Measurements from ENCODE around the gene SGCD.
"Not testable (repeated sequence)": the region's sequence is repeated elsewhere in the genome, so short reads cannot be mapped to it uniquely, and the experiment has no call there.

SGCD gene

DNA sequence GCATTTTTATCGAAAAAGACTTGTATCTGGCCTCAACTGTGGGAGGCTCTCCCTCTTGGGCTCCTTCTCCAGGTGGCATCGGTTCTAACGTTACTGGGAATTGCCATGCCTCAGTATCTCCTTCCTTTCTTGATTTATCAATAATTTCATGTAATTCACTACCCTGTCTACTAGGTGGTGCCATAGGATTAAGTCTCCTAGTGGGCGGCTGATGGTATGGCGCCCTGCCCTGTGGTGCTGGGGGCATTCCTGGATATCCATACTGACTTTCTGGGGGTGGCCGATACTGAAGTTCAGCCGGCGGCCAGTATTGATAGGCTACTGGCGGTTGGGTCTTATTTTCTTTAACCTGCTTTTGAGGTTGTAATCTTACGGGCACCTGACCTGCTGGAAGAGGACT lies 337.9 kb downstream of the SGCD start:
- not testable (repeated sequence) for DNase-seq

DNA sequence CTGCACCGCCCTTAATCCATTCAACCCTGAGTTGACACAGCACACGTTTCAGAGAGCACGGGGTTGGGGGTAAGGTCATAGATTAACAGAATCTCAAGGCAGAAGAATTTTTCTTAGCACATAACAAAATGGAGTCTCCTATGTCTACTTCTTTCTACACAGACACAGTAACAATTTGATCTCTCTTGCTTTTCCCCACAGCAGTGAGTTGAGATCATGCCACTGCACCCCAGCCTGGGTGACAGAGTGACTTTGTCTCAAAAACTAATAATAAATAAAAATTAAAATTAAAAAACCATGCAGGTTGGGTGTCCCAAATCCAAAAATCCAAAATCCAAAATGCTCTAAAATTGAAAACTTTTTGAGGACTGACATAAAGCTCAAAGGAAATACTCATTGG lies 339.7 kb downstream of the SGCD start:
- not testable (repeated sequence) for DNase-seq

DNA sequence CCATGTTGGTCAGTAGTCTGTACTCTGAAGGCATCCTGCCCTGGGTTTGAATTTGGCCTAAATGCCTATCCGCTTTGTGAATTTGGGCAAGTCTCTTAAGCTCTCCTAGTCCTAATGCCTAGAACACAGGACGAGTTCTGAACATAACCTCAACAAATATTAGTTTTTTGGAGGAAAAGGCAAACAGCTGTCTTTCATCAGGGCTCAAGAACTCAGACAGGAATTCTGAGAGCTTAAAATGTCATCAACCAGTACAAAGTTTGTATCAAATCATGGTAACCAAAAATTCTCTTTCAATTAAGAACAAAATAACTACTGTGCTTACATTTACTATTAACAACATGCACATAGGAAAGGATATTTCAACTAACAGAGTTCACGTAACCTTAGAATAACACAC lies 340.7 kb downstream of the SGCD start:
- DNase-seq = no peak

DNA sequence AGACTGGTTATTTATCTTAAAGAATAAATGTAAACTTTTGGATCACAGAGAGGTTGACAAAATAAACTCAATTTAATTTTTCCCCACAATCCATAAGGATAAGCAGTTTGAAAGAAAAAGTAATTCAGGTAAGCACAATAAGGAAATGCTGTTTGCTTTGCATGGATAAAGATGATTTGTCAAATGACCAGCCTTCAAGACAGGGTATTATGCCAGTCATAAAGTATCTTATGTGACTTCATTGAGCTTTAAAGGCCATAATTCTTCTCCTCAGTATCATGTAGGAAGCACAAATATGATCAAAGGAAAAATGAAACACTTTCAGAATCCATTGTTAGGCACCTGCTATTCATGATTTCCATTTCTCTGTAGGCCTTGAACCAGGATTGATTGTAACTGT lies 342.5 kb downstream of the SGCD start:
- no peak for DNase-seq

DNA sequence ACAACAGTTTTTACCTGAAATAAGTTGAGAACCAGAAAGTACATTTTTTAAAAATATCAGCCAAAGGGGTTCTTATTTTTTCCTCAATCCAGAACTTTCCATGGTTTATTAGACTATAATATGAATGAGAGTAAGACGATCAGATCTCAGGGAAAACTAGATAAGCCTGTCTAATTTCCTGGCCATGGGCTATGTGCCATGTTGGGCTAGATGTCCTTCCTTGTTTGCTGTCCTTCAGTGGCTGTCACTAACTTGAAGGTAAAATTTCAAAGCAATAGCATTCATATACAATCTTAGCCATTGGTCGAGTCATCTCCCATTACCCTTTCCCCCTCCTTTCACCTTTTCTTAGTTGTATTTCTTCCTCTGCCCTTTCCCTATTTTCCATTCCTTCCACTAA lies 343.7 kb downstream of the SGCD start:
- no peak for DNase-seq

DNA sequence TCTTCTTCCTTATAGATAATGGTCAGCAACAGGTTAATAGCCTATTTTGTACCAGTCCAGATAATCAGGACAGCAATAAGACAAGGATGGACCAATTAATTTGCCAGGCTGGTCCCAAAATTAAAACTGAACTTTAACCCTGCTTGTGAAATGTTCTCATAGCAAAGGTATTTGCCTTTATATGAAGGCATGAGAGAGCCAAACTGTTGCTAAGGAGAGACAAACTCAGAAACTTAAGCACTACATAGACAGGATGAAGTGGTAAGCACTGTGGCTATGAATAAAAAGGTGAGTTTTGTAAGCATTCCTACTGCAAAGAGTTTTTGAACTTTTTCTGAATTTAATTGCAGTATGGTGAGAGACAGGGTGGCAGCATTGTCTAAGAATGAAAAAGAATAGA lies 348.4 kb downstream of the SGCD start:
- DNase-seq = no peak

DNA sequence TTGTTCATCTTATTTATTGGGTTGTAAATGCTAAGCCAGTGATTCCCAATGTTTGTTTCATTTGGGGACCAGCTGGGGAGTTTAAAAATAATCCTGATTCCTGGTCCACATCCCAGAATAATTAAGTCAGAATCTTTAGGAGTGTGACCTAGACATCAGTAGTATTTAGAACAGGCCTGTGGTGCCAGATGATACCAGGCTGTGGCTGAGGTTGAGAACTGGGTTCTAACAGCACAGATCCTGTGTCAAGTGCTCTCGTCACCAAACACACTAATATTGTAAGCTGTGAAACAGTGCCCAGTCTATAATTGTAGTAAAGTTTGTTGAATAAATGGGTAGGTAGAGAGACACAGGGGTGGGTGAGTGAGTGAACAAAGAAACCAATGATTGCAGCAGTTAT lies 351.0 kb downstream of the SGCD start:
- no peak for DNase-seq

DNA sequence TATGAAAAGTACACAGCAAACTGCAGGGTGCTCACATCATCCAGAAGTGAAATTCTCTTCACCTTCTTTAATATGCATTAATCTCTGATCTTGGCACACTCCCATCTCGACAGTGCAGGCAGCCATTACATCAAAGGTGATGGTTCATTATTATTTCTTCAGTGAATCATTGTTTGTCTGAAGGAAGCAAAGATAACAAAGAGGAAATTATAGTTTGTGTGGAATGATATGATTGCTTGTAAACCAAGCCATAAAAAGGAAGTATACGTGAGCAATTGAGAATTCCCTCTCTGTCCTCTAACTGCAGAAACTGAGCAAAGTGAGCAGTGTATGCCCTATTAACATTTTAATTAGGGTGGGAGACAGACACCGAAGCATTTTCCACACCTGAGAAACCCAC lies 351.5 kb downstream of the SGCD start:
- no peak for DNase-seq

DNA sequence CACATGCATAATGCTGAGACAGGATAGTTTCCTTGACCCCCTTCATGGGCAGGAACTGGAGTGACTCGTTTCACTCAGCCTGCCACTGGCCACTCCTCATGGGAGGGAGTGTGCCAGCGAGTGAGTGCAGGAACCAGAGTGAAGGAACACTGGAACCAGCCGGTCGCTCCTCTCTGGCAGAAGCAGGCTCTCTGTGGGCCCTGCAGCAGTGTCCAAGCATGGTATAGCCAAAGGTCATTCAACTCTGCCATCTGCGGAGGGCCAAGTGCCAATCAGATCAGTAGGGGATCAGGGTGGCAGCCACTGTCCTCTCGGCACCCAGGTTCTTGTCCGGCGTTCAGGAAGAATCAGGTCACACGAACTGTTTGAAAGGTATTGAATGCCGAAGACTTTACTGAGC lies 353.9 kb downstream of the SGCD start:
- DNase-seq = no peak

DNA sequence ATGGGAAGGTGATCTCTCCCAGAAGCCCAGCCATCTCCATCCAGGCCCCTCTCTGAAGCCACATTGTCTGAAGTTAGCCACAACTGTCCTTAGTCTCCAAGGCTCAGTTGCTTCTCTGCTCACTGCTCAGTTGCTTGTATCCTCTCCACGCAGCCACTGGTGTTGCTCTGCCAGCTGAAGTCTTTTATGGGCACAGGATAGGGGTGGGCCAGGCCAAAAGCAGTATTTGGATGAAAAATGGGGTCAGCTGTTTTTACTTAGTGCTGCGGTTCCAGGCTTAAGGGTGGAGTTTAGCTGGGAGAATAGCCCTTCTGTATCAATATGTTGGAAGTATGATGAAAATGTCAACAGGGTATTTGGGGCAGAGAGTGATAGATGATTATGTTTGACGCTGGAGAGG lies 354.3 kb downstream of the SGCD start:
- DNase-seq = no peak

DNA sequence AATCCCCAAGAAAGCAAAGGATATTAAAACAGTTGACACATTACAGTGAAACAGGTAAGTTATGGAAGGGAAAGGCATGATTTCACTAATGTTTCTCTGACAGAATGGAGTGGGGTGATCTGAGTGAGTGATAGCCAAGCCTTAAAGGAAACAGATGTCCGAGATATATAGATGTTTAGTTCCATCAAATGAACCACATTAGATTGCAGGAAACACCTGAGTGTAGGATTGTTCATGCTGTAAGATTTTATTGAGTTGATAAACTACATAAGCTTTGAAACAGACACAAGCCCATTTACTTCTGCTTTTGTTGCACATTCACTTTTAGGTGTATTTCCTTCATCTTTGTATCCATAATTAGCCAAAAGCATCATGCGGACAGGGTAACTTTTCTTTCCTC lies 356.0 kb downstream of the SGCD start:
- no peak for DNase-seq

DNA sequence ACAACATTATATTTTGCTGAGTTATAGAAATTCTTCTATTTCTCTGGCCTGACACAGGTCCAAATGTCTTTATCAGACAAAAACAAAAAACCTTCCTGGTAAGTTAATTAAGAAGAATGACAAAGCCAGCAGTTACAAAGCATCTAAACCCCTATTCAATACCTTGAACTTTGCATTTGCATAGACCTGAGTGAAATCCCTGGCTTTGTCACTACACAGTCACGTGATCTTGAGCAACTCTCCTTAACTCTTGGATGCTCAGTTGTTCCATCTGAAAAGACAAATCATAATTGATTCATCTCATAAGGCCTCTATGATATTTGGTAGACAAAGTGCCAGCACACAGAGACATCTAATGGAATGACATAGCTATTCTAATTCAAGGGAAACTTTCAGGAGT lies 356.5 kb downstream of the SGCD start:
- DNase-seq = no peak

DNA sequence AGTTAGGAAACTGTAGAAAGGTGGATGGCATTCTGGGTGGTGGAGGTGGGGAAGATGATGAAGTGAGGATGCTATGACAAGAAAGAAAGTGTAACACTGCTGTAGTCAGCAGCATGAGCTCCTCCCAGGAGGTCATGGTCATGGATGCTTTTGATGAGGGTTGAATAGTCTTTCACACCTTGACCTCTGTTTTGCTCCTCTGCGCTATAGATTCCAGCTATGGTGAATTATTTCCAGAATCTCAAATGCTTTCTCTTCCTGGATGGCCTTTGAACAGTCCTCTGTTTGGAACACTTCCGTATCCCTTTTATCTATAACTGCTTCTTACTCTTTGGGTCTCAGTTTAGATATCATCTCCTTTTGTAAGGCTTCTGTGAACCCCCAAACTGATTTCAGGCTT lies 357.3 kb downstream of the SGCD start:
- no peak for DNase-seq

DNA sequence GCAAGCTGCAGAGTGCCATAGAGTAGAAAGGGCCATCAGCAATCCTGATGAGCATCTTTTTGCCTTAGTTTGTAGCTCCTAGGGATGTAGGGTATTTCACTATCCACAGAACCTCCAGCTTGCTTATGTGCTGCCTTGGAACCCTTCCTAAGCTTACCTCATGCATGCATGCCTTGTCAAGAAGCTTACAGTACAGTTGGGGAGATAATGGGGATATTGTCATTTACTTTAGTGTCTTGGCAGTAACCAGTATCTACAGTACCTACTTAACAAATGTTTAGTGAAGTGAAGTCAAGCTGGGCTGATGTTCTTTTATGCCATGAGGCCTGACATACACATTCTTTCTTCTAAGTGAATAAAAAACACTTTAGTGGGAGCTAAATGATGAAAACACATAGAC lies 358.5 kb downstream of the SGCD start:
- no peak for DNase-seq

DNA sequence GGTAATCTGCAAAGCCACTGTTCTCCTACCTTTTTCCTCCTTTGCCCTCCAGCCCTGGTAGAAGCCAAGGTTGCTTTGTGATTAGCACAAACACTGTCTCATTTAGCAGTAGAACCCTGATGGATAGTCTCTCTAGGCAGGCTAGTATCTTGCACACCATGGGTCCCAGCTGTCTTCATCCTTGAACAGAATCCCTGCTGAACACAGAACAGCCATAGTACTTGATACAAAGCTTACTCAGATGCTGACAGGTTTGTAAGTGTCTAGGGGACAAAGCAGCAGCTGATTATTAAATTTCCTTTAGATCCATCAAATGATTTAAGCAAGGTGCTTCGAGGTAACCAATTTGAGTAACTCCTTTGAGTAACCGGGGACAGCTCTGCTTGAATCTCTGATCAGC lies 359.4 kb downstream of the SGCD start:
- DNase-seq = no peak

DNA sequence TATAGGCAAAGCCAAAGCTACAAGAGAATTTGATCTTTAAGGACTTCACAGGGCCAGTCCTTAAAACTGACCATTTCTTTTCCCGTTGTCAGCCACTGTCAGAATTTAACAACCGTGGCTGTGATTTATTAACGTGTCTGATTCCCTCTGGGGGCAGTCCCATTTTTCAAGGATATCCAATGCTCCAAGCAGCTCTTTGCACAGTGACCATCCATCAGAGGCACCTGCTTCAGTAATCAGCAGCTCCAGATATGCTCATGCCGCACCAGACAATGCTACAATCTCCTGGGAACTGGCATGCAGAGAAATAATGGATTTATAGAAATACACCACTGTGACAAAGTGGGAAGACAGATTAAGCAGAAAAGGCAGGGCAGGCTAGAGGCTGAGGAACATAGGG lies 359.8 kb downstream of the SGCD start:
- no peak for DNase-seq

DNA sequence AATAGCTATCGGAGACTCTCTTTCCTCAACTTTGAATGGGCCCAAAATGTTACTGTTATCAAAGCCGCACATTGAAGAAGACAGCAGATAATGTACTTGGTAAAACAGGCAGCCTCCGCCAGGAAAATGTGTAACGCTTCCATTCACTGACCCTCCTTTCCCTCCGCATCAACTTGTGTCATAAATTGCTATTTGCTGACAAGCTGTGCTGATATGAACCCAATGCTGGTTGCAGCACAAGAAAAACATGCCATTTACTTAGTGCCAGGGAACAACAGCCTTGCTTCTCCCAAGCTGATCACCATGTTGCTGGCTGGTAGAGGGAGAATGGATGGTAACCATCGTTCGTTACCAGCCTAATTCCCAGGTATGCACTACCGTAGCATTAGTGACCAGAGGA lies 360.6 kb downstream of the SGCD start:
- no peak for DNase-seq

DNA sequence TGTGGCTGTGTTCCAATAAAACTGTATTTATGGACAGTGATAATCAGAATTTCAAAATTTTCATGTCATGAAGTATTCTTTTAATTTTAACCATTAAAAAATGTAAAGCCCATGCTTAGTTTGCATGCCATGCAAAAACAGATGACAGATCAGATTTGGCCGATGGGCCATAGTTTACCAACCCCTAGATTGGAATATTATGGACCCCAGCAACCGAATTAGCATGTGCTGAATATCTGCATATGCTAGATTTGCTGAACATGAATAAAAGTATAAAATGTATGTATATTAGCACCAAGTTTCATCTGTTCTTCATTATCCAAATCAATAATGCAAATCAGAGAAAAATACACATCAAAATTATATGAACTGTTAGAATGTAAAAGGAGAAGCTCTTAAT lies 364.6 kb downstream of the SGCD start:
- DNase-seq = no peak

DNA sequence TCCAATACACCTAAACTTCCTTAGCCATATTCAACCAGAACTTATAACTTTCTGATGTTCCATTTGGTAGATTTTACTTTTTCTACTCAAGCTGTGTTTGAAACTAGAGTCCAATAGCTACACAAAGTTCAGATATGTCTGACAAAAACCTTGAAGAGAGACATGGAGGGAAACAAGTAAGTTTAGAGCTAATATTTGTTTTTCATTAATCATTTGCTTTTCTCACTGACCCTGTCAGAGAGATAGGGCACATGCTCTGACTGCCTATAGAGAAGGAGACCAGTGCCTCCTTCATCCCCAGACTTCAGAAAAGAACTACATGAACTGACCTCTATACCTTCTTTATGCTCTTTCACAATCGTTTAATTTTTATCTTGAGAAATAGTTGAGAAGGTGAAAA lies 366.1 kb downstream of the SGCD start:
- DNase-seq = no peak

DNA sequence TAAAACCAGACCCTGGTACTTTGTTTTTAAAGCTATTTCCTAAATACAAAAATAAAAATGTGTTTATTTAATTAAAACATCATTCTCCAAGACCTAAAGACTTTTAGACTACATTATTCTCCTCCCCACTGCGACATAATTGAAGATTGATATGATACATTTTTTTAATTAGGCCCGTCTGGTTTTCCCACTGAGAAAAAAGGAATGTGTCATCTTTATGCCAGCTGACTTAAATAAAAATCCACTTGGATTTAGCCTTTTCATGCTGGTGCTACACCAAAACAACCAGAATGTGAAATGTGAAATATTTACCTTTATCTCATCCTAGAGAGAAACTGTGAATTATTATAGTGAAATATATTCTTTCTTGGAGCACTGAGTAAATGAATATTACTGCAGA lies 367.6 kb downstream of the SGCD start:
- DNase-seq = no peak

DNA sequence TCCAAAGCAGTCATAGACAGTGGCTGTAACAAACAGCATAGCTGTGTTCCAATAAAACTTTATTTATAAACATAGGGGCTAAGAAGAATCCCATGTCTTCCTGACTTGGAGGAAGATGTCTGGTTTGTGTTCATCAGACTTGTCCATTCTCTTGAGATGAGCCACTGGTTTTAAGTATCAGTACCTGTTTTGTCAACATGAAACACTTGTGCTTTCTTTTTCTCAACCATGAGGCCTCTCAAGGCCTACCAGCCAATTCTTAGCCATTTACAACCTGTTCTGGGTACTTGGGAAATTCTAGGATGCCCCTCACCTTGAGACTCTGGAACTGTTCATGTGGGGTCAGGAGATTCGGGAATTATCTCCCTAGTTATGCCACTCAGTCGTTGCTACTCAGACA lies 368.8 kb downstream of the SGCD start:
- DNase-seq = no peak

DNA sequence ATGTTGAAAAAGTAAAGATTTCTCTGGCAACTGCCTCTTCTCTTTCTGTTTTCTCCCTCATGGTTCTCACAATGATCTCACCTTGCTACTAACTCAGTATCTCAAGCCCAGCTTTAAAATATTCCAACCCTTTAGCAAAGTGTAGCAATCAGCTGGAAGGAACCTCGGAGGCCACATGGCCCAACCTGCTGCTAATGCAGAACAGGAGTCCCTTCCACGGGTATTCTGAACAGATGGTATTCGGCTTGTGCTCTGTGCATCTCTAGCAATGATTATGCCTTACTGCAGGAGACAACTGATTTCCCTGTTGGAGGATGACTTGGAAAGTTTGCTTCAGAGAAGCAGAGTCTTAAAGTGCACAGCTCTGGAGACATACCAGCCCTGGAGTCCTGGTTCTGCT lies 371.4 kb downstream of the SGCD start:
- DNase-seq = no peak

DNA sequence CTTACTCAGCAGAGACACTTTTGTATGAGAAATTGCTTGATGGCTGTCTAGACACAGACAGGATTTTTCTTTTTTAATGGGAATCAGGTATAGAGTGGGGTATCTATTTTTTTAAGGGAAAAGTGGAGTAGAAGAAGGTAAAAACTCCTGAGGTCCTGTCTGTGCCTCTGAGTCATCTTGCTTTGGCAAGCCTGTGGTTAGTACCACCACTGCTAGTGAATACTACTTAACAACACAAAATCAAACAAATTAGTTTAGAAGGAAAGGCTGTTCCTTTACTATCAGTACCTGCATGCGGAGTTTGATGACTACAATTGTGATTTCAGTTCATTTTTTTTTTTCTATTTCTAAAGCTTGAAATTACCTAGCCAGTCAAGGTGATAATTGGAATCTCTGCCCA lies 372.2 kb downstream of the SGCD start:
- DNase-seq = no peak

DNA sequence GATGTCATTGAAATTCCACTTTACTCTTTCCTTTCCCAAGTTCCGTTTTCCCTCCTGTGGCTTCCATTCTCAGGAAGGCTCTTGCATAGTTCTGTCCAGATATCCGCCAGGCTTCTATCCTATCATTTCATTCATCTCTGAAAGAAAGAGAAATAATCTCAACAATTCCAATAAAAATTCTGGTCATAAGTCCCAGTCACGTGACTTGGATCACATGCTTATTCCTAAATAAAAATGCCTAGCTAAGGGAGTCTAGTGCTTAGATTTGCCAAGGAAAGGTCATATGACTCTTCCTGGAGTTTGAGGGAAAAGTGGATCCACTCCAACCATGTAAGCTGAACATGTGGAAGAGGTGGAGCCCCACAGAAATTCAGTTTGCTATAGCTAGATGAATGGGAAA lies 377.2 kb downstream of the SGCD start:
- no peak for DNase-seq

DNA sequence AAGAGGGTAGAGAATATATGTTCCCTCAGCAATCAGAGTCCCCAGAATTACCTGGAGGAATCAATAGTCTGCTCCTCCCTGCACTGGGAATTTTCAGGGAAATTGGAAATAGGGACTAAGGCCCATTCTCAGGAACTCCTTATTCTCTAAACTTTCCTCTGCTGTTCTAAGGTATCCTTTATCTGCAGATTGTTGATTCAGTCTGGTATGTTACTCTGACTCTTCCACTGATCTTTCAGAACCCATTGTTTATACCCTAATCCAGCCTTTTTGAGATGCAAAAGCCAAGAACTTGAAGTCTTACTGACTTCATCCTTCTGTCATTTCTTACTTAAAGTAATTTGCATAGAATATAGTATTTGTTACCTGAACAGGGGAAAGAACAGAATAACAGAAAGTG lies 379.7 kb downstream of the SGCD start:
- no peak for DNase-seq

DNA sequence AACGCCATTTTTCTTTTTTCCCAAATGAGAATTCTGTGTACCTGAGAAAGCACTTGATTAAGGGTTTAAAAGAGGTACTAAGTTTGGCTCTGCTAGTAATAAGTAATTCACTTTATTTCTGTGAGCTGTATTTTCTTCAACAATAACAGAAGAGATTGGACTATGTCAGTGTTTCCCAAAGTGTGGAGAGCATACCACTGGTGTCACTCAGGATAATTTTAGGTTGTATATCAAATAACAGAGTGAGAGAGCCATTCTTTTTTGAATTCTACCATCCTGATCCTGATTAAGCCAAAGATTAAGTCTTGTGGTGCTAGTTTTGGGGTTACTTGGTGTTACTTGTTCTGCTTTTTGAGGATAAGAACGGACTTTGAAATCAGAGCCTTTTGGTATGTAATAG lies 380.8 kb downstream of the SGCD start:
- no peak for DNase-seq

DNA sequence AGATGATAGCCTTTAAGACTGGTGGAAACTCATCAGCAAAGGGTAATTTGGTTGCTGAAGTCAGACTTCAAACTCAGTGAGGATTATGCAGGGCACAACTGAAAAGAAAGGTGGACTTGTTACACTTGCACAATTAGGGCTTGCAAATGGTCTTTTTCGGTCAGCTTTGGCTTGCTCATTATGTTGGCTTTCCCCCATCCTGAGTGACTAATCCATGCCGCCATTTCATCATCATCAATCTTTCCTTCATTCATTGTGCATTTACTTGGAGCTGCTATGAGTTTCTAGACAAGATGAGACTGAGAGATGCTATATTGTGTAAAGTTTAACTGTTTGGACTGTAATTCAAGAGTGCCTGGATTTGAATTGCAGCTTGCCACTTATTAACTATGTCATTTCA lies 388.3 kb downstream of the SGCD start:
- no peak for DNase-seq

All from activated CD4-positive, CD25-positive, alpha-beta regulatory T cell treated with anti-CD3 and anti-CD28 coated beads, Interleukin-2, amount 50 U/mL, for 72 hours (primary cell).